A549 treated with CpdA at 1 μM for 4 hours (cell line): ENCODE measurements around the gene SNTN. TPM values are rescaled to one million over a fixed set of nuclear protein-coding genes. Genes with fewer than 3 reads are reported as not detected.

Experiments used
- total RNA-seq: library from RNA; stranded (reverse); fragments of 200-300 nt; extraction: Qiagen RNA extraction; gene quantifications from 5 replicates; pipeline ENCODE4 v1.2.3, GENCODE V29; 2022; ENCODE audit warnings: low read depth

SNTN gene
- total RNA-seq, result not detected in 5 replicates

DNA sequence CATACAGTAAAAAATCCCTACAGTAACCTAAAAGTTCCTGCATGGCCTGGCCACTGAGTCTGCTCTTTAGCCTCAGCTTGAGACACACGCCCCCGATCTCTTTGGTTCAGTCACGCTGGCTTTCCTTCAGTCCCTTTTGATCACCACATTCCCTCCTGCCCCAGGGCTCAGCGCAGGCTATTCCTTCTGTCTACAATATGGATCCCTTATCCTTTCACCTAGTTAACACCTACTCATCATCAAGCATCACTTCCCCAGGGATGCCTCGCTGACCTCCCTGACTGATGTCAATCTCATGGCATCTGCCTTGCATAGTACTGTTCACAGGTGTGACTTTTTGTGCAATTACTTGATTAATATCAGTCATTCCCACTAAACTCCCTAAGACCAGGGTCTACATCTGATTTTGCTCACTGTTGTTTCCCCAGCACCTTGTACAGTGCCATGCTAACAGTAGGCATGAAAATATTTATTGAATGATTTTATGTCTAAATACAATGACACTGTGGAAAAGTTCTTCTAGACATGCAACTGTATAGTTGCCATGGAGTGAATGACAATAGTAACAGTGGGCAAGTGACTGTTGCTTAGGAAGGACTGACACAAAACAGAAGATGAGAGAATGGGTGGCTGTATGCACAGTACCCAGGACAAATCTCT is at the start of gene SNTN:
SNTN (plus strand) TSS at position 610 of the 660 bp plus-strand sequence; CDS start at position 623, 13 bp downstream.

Other genes starting within 250 kb of the SNTN start
- not detected in 5 replicates for gene C3orf49, start 166.6 kb downstream of the SNTN start, total RNA-seq
- gene THOC7, start 211.1 kb downstream of the SNTN start, total RNA-seq, result 57.9 to 69.6 TPM (median 61.3 TPM) in 5 replicates
- 2.9 to 5.9 TPM (median 4.0 TPM) in 5 replicates for gene ATXN7, start 211.2 kb downstream of the SNTN start, total RNA-seq